ENCODE measurements around the gene YEATS2. TPM values are rescaled to one million over a fixed set of nuclear protein-coding genes. Genes with fewer than 3 reads are reported as not detected.
A peak's percentile ranks its signal among the peaks of the same experiment; 100 is the strongest.
"Not testable (repeated sequence)": the region's sequence is repeated elsewhere in the genome, so short reads cannot be mapped to it uniquely, and the experiment has no call there.

YEATS2 gene
- total RNA-seq, 6 donors from 2014 or later: 23.9 to 65.0 (median 41.2) TPM

GRCh38 chr3:183698756-183699155 lies 1.2 kb downstream of the YEATS2 start:
- H3K4me3 ChIP-seq: peak overlapping the region; percentile 82 to 99 (median 92)
- peaks cover 0 to 6% (median 2%) of the 10 kb centered on the region in 4 donors for H3K36me3 ChIP-seq
- ATAC-seq (ENCODE audit: low FRiP score in 2 of 2) (peak in 1 of 2 donors; percentile 66), DNase-seq (peak in 1 of 2 donors; percentile 49)
- H3K27ac ChIP-seq: peak overlapping the region; percentile 88 to 96 (median 90)
- H3K4me1 ChIP-seq: peaks cover 12 to 22% (median 16%) of the 10 kb centered on the region in 4 donors
- WGBS, 2 donors: 2 to 3% methylated on average over 9 of the region's 9 CpGs
- H3K27me3 ChIP-seq: no peaks in the 10 kb centered on the region
- H3K9me3 ChIP-seq: no peaks in the 10 kb centered on the region
- no peak for TF ChIP-seq POLR2AphosphoS5 (IDR thresholded peaks at IDR 0.05)
- no peak for TF ChIP-seq CTCF (IDR thresholded peaks at IDR 0.05)

DNA sequence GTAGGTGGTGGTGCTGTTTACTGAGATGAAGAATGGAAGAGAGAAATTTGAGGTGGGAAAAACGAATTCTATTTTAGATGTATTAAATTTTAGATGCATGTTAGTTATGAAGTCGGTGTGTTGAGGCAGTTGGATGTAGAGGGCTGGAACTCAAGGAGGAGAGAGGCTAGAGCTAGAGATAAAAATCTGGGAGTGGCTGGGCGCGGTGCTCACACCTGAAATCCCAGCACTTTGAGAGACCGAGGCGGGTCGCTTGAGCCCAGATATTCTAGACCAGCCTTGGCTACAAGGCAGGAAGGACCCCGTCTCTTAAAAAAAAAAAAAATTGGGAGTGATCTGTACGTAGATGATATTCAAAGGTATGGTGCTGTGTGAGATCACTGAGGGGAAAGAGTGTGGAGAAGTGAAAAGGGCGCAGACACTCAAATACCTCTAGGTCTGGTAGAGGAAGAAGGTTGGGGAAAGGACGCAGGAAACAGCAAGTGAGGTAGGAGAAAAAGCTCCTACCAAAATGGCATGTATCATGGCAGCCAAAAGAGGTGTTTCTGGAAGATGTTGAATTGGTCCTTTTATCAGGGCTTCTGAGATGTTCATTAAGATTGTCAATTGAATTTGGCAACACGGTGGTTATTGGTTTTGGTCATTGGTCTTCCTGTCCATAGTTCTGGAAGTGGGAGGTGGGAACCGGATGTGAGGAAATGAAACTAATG lies 1.8 kb downstream of the YEATS2 start:
- ATAC-seq (ENCODE audit: low FRiP score in 2 of 2) (no peak), DNase-seq (peak in 1 of 2 donors; percentile 36)
- Histone ChIP-seq H3K27ac (peak overlapping the region; percentile 88 to 96 (median 90)), H3K36me3 (peaks cover 0 to 6% (median 2%) of the 10 kb centered on the region in 4 donors), H3K9me3 (no peaks in the 10 kb centered on the region), H3K4me3 (peak overlapping the region in 3 of 4 donors; percentile 88 to 99 (median 95)), H3K27me3 (no peaks in the 10 kb centered on the region), H3K4me1 (peaks cover 14 to 22% (median 16%) of the 10 kb centered on the region in 4 donors)
- WGBS, 2 donors: 49 to 56% methylated on average over 13 of the region's 13 CpGs
- TF ChIP-seq CTCF (IDR thresholded peaks at IDR 0.05): no peak
- TF ChIP-seq EP300 (IDR thresholded peaks at IDR 0.05): no peak
- no peak for TF ChIP-seq POLR2A (IDR thresholded peaks at IDR 0.05)
- no peak for TF ChIP-seq POLR2AphosphoS5 (IDR thresholded peaks at IDR 0.05)

- peaks cover 14 to 22% (median 16%) of the 10 kb centered on the region in 4 donors for H3K4me1 ChIP-seq
- 78 to 86% methylated on average over 5 of the region's 5 CpGs for WGBS, 2 donors
- TF ChIP-seq EP300 (IDR thresholded peaks at IDR 0.05): no peak
- no peak for TF ChIP-seq POLR2AphosphoS5 (IDR thresholded peaks at IDR 0.05)
- TF ChIP-seq POLR2A (IDR thresholded peaks at IDR 0.05): no peak
- TF ChIP-seq CTCF (IDR thresholded peaks at IDR 0.05): no peak
- H3K4me3 ChIP-seq: no peak overlapping the region
- H3K27ac ChIP-seq: no peak overlapping the region
- DNase-seq: no peak
- no peaks in the 10 kb centered on the region for H3K9me3 ChIP-seq
- peaks cover 0 to 6% (median 2%) of the 10 kb centered on the region in 4 donors for H3K36me3 ChIP-seq
- no peaks in the 10 kb centered on the region for H3K27me3 ChIP-seq
- ATAC-seq (ENCODE audit: low FRiP score in 2 of 2): no peak
These were observed 4.1 kb downstream of the YEATS2 start for GRCh38 chr3:183701744-183702143.

DNA sequence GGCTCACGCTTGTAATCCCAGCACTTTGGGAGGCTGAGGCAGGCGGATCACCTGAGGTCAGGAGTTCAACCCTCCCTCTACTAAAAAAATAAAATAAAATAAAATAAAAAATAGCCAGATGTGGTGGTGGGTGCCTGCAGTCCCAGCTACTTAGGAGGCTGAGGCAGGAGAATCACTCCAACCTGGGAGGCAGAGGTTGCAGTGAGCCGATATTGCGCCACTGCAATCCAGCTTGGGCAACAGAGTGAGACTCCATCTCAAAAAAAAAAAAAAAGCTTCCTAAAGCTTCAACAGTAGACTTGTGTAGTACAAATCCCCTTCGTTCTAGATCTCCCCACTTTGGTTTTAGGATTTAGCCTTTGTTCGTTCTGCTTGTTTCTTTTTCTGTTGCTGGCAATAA lies 6.3 kb downstream of the YEATS2 start:
- 89 to 93% methylated on average over 6 of the region's 6 CpGs for WGBS, 2 donors

GRCh38 chr3:183710231-183710630 lies 12.6 kb downstream of the YEATS2 start:
- no peak for ATAC-seq (ENCODE audit: low FRiP score in 2 of 2)
- no peaks in the 10 kb centered on the region for H3K4me1 ChIP-seq
- no peak overlapping the region for H3K27ac ChIP-seq
- H3K4me3 ChIP-seq: no peak overlapping the region
- DNase-seq: no peak
- H3K36me3 ChIP-seq: no peaks in the 10 kb centered on the region
- no peaks in the 10 kb centered on the region for H3K27me3 ChIP-seq
- TF ChIP-seq EP300 (IDR thresholded peaks at IDR 0.05): no peak
- no peak for TF ChIP-seq CTCF (IDR thresholded peaks at IDR 0.05)
- H3K9me3 ChIP-seq: no peaks in the 10 kb centered on the region

More for the DNA sequence above, 6.3 kb downstream of the YEATS2 start:
- not testable (repeated sequence) for H3K36me3 ChIP-seq; H3K4me3 ChIP-seq; H3K27ac ChIP-seq; H3K9me3 ChIP-seq; ATAC-seq (ENCODE audit: low FRiP score in 2 of 2); DNase-seq; H3K27me3 ChIP-seq
- peaks cover 12 to 18% (median 13%) of the 10 kb centered on the region in 4 donors for H3K4me1 ChIP-seq
